GM13977 (cell line): Measurements from ENCODE around the gene ENPP1.
"Not testable (repeated sequence)": the region's sequence is repeated elsewhere in the genome, so short reads cannot be mapped to it uniquely, and the experiment has no call there.

Source experiments
- DNase-seq: peaks from one replicate; pipeline ENCODE4 v3.0.0; 2012; ENCODE audit warnings: low spot score
- CTCF ChIP-seq: IDR thresholded peaks from 2 replicates; pipeline ENCODE4 v1.5.1; 2012; ENCODE audit warnings: mild to moderate bottlenecking, control low read depth; ENCODE audit not compliant: insufficient read depth; ENCODE audit errors: extremely low read depth, missing control alignments
- in situ Hi-C: fragments of 300-500 bp; cut with MboI; formaldehyde crosslinking; loops from one replicate; pipeline ENCODE4 v1.12.0; 2022; ENCODE audit warnings: low sequenced_read_pairs, low pct_unique_long_range_greater_than_20kb, mixed read lengths, inconsistent platforms; ENCODE audit not compliant: unreplicated experiment

Gene ENPP1

GRCh38 chr6:131852200-131852599 lies 44.4 kb downstream of the ENPP1 start:
- no peak for TF ChIP-seq CTCF
- no peak for DNase-seq
- in situ Hi-C loops = no loop called here

GRCh38 chr6:131854803-131855202 lies 47.0 kb downstream of the ENPP1 start:
- in situ Hi-C loops = no loop called here
- no peak for TF ChIP-seq CTCF
- no peak for DNase-seq

- DNase-seq = no peak
- in situ Hi-C loops = no loop called here
- TF ChIP-seq CTCF = no peak
Measured at GRCh38 chr6:131858765-131859415, 51.1 kb downstream of the ENPP1 start.

- DNase-seq, in situ Hi-C loops: not testable (repeated sequence)
Measured at GRCh38 chr6:131859658-131860057, 51.8 kb downstream of the ENPP1 start.

GRCh38 chr6:131861381-131861780 lies 53.6 kb downstream of the ENPP1 start:
- no peak for DNase-seq

GRCh38 chr6:131862476-131862875 lies 54.7 kb downstream of the ENPP1 start:
- in situ Hi-C loops = no loop called here
- TF ChIP-seq CTCF = no peak
- no peak for DNase-seq

More at GRCh38 chr6:131861381-131861780, 53.6 kb downstream of the ENPP1 start:
- TF ChIP-seq CTCF = no peak
- in situ Hi-C loops = no loop called here

GRCh38 chr6:131867744-131868143 lies 59.9 kb downstream of the ENPP1 start:
- DNase-seq = no peak
- no peak for TF ChIP-seq CTCF
- in situ Hi-C loops = no loop called here
